GM12878 (cell line): ENCODE measurements around the gene TCEANC. TPM values are rescaled to one million over a fixed set of nuclear protein-coding genes. Genes with fewer than 3 reads are reported as not detected.

Source experiments
- ATAC-seq: fragments of 200-7000 bp; cut with Tn5 transposase; 3 replicates; pipeline ENCODE4 v1.9.1; 2020; ENCODE audit warnings: mild to moderate bottlenecking, moderate library complexity
- BruUV-seq: library from RNA; stranded (reverse); fragments of 400-500 nt; replicated peaks from 2 replicates; lab custom pipeline; 2021; lab: Mats Ljungman, UMichigan
- CTCF ChIA-PET: fragments of 300-600 bp; sonication (Branson Sonifier 250); formaldehyde crosslinking; extraction: SDS; loops from one replicate; lab custom pipeline; 2021; ENCODE audit warnings: inconsistent platforms; lab: Yijun Ruan, JAX
- POLR2A ChIA-PET: fragments of 350-600 bp; formaldehyde crosslinking; extraction: SDS; loops from one replicate; lab custom pipeline; 2021; ENCODE audit warnings: inconsistent platforms; lab: Charles Lee
- RAD21 ChIA-PET: fragments of 300-600 bp; sonication (Branson Sonifier 250); formaldehyde crosslinking; loops from one replicate; lab custom pipeline; 2023; ENCODE audit warnings: antibody characterized with exemption; ENCODE audit not compliant: unreplicated experiment; lab: Charles Lee
- SMC1A ChIA-PET: fragments of 300-600 bp; sonication (Branson Sonifier 250); formaldehyde crosslinking; loops from one replicate; lab custom pipeline; 2023; ENCODE audit not compliant: unreplicated experiment, uncharacterized antibody; lab: Charles Lee
- DNase-seq: peaks from one replicate; pipeline ENCODE4 v3.0.0-alpha.2; 2011; ENCODE audit warnings: low read depth, low spot score
- FAIRE-seq: peaks from 3 replicates; lab custom pipeline; 2011; peaks lifted over from hg19 to GRCh38; lab: Jason Lieb, UNC
- H2AFZ ChIP-seq: 2 replicates; pipeline ENCODE4 v1.6.0; 2011; ENCODE audit warnings: low read depth, low read length, control low read depth; ENCODE audit not compliant: control insufficient read depth
- H3K27ac ChIP-seq: 2 replicates; pipeline ENCODE4 v1.5.1; 2011; ENCODE audit warnings: control low read depth; ENCODE audit not compliant: control insufficient read depth, insufficient read depth
- H3K27me3 ChIP-seq, 2 experiments: replicated peaks in 1 of 2; 2 replicates each; pipeline versions ENCODE4 v1.6.0 to v1.6.1; 2011; ENCODE audit warnings: low read length in 1 of 2; ENCODE audit not compliant: control insufficient read depth in 2 of 2, insufficient read depth in 2 of 2
- H3K36me3 ChIP-seq, 2 experiments: 2 replicates each; pipeline ENCODE4 v1.5.1; 2011; ENCODE audit warnings: low read length in 1 of 2; ENCODE audit not compliant: control insufficient read depth in 2 of 2, insufficient read depth in 2 of 2
- H3K4me1 ChIP-seq: 2 replicates; pipeline ENCODE4 v1.6.1; 2011; ENCODE audit warnings: mild to moderate bottlenecking, low read length, moderate library complexity, mixed read lengths; ENCODE audit not compliant: control insufficient read depth, insufficient read depth
- H3K4me2 ChIP-seq: 2 replicates; pipeline ENCODE4 v1.6.0; 2011; ENCODE audit warnings: control low read depth; ENCODE audit not compliant: control insufficient read depth, insufficient read depth
- H3K4me3 ChIP-seq: fragments of 200-600 bp; sonication (generic); 2 replicates; pipeline ENCODE4 v1.5.1; 2016
- H3K79me2 ChIP-seq: 2 replicates; pipeline ENCODE4 v1.6.0; 2011; ENCODE audit warnings: low read length; ENCODE audit not compliant: control insufficient read depth, insufficient read depth
- H3K9ac ChIP-seq: 2 replicates; pipeline ENCODE4 v1.8.0; 2011; ENCODE audit warnings: low read length, control low read depth, mixed read lengths; ENCODE audit not compliant: control insufficient read depth, insufficient read depth
- H3K9me3 ChIP-seq: replicated peaks from 3 replicates; pipeline ENCODE4 v1.5.1; 2011; ENCODE audit warnings: mild to moderate bottlenecking, low read length; ENCODE audit not compliant: control insufficient read depth, insufficient read depth
- H4K20me1 ChIP-seq: 2 replicates; pipeline ENCODE4 v1.6.0; 2011; ENCODE audit not compliant: control insufficient read depth, insufficient read depth
- FOXM1 ChIP-seq: IDR thresholded peaks from 2 replicates; pipeline ENCODE4 v1.6.1; 2012; ENCODE audit warnings: low read depth, mild to moderate bottlenecking, inconsistent platforms, low read length, moderate library complexity
- HDAC2 ChIP-seq: fragments of 200-600 bp; sonication (generic); IDR thresholded peaks from 2 replicates; pipeline ENCODE4 v1.6.1; 2017
- NRF1 ChIP-seq: conservative IDR thresholded peaks from 2 replicates; pipeline ENCODE4 v1.6.1; 2011; ENCODE audit warnings: mild to moderate bottlenecking, low read depth, low read length, improper control_type of control experiment
- RELA ChIP-seq: fragments of 450-650 bp; IDR thresholded peaks from 2 replicates; pipeline ENCODE4 v1.8.0; 2014; ENCODE audit warnings: borderline replicate concordance; ENCODE audit not compliant: partially characterized antibody
- REST ChIP-seq: IDR thresholded peaks from 2 replicates; pipeline ENCODE4 v1.6.1; 2012; ENCODE audit warnings: mild to moderate bottlenecking, low read depth, low read length
- SUZ12 ChIP-seq: fragments of 200-600 bp; sonication (generic); IDR thresholded peaks from one replicate; pipeline ENCODE4 v1.6.1; 2018; ENCODE audit warnings: antibody characterized with exemption, mild to moderate bottlenecking; ENCODE audit not compliant: unreplicated experiment
- TAF1 ChIP-seq: IDR thresholded peaks from 2 replicates; pipeline ENCODE4 v1.6.1; 2011; ENCODE audit warnings: mild to moderate bottlenecking, low read depth, low read length, borderline replicate concordance
- TCF3 ChIP-seq: IDR thresholded peaks from 2 replicates; pipeline ENCODE4 v1.6.1; 2012; ENCODE audit warnings: low read depth, mild to moderate bottlenecking, low read length, borderline replicate concordance; ENCODE audit not compliant: insufficient read depth
- ZBED1 ChIP-seq: IDR thresholded peaks from 2 replicates; pipeline ENCODE4 v1.6.1; 2016; ENCODE audit warnings: borderline replicate concordance
- WGBS: methylation state at CpG from one replicate; pipeline ENCODE4 v1.1.6; 2016; ENCODE audit warnings: low lambda C conversion rate; ENCODE audit not compliant: insufficient replicate concordance, insufficient coverage; ENCODE audit errors: missing lambda C conversion rate; 5-methylcytosine and 5-hydroxymethylcytosine counted together
- in situ Hi-C: fragments of 300-500 bp; cut with MboI; formaldehyde crosslinking; loops from 9 replicates; pipeline ENCODE4 v1.14.3; 2018; ENCODE audit warnings: mixed read lengths
- intact Hi-C: fragments of 100-400 bp; cut with micrococcal nuclease; formaldehyde crosslinking; loops from one replicate; pipeline ENCODE4 v1.14.2; 2022; ENCODE audit not compliant: unreplicated experiment
- polyA plus RNA-seq, 11 experiments: library from polyadenylated mRNA; depleted of rRNA in 4 of 11; unstranded in 6 of 11; stranded (reverse) in 5 of 11; fragments of >200 nt; fragmentation: Nextera tagmentation in 4 of 11; fragmentation: Illumina TruSeq in 1 of 11; extraction: Ambion mirVana in 4 of 11; extraction: Trizol in 1 of 11; gene quantifications; 1 replicate in 1 of 11; 2 replicates in 10 of 11; pipeline versions ENCODE4 v1.2.1 to v1.2.3, GENCODE V29; 2011 to 2016; ENCODE audit warnings: inconsistent platforms in 2 of 11, missing spikeins in 2 of 11, low read depth in 1 of 11
- total RNA-seq, 4 experiments: library from RNA; depleted of rRNA in 3 of 4; stranded (reverse); fragments of >200 nt in 3 of 4; fragmentation: Illumina TruSeq in 1 of 4; extraction: Trizol in 1 of 4; gene quantifications; 2 replicates each; pipeline versions ENCODE4 v1.2.1 to v1.2.3, GENCODE V29; 2013 to 2021
- TF ChIP-seq, protein P1 (sequence below): fragments of 450-650 bp; IDR thresholded peaks from 2 replicates; pipeline ENCODE4 v1.6.1; 2017; ENCODE audit warnings: antibody characterized with exemption, mild to moderate bottlenecking, moderate library complexity

The TCEANC gene
- total and polyA plus RNA-seq, 10 of the 15 experiments (the other 5 are each of a cell fraction or from before 2014, with no cell fraction given) = 1.1 to 4.9 (median 2.9) TPM

GRCh38 chrX:13650318-13650717 lies 2.6 kb upstream of the TCEANC start:
- Histone ChIP-seq H3K9me3 (no peaks in the 10 kb centered on the region), H3K79me2 (peaks cover 8% of the 10 kb centered on the region), H2AFZ (no peak overlapping the region), H3K4me1 (peaks cover 7% of the 10 kb centered on the region), H3K4me3 (no peak overlapping the region), H3K36me3 (no peaks in the 10 kb centered on the region), H3K27ac (no peak overlapping the region), H4K20me1 (no peaks in the 10 kb centered on the region), H3K27me3 (no peaks in the 10 kb centered on the region; a peak in 1 of 4 replicates), H3K4me2 (no peak overlapping the region), H3K9ac (no peak overlapping the region)
- SMC1A ChIA-PET = interaction anchor here (0.8 to 1.2 kb wide), 2 partner anchors 140 to 143 kb away, joined by 3 to 4 read pairs; no protein-coding TSS in a partner anchor
- 100% methylated on average over 1 of the region's 1 CpG for WGBS
- in situ Hi-C loops = loop anchor here (5.0 to 25.0 kb wide), 3 partner anchors 146 to 688 kb away; no protein-coding TSS in a partner anchor
- ATAC-seq (no peak), FAIRE-seq (no peak), DNase-seq (no peak)
- no peak for TF ChIP-seq FOXM1
- TF ChIP-seq NRF1 = no peak
- POLR2A ChIA-PET = no interaction called here
- intact Hi-C loops = loop anchor here (5.0 to 10.0 kb wide), 2 partner anchors 202 to 396 kb away; no protein-coding TSS in a partner anchor
- RAD21 ChIA-PET = interaction anchor here (2.5 kb wide), 1 partner anchor 143 kb away, joined by 10 read pairs; no protein-coding TSS in a partner anchor
- no TSS peak for BruUV-seq
- CTCF ChIA-PET = interaction anchor here (1.9 to 3.8 kb wide), 2 partner anchors 143 to 381 kb away, joined by 5 to 26 read pairs; no protein-coding TSS in a partner anchor

DNA sequence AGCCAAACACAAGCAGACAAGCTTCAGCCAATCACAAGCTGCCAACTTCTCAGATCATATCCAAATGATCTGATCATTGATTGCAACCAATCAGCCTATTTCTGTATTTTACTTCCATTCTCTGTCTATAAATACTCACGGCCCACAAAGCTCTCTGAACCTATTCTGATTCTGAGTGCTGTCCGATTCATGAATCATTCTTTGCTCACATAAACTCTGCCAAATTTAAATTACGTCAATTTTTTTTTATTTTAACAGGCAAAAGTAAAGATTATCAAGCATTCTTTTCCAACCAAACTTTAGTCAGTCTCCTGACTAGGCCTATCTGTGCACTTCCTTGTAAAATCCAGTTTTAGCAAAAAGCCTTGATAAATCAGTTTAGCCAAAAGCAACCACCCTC lies 1.8 kb upstream of the TCEANC start:
- in situ Hi-C loops = loop anchor here (5.0 to 25.0 kb wide), 3 partner anchors 146 to 689 kb away; no protein-coding TSS in a partner anchor
- Histone ChIP-seq H2AFZ (no peak overlapping the region), H3K27me3 (no peaks in the 10 kb centered on the region; a peak in 1 of 4 replicates), H3K79me2 (peaks cover 8% of the 10 kb centered on the region), H3K9me3 (no peaks in the 10 kb centered on the region), H3K4me2 (no peak overlapping the region), H3K4me3 (no peak overlapping the region), H3K4me1 (peaks cover 7% of the 10 kb centered on the region), H4K20me1 (no peaks in the 10 kb centered on the region), H3K36me3 (no peaks in the 10 kb centered on the region), H3K27ac (no peak overlapping the region), H3K9ac (no peak overlapping the region)
- BruUV-seq = no TSS peak
- POLR2A ChIA-PET = no interaction called here
- DNase-seq (no peak), FAIRE-seq (no peak), ATAC-seq (no peak)
- intact Hi-C loops = loop anchor here (5.0 to 10.0 kb wide), 2 partner anchors 201 to 396 kb away; no protein-coding TSS in a partner anchor
- CTCF ChIA-PET = interaction anchor here (1.9 to 3.8 kb wide), 2 partner anchors 144 to 381 kb away, joined by 5 to 26 read pairs; no protein-coding TSS in a partner anchor
- SMC1A ChIA-PET = interaction anchor here (0.6 to 0.8 kb wide), 2 partner anchors 144 to 483 kb away, joined by 3 to 4 read pairs; no protein-coding TSS in a partner anchor
- RAD21 ChIA-PET = interaction anchor here (2.5 kb wide), 1 partner anchor 144 kb away, joined by 10 read pairs; no protein-coding TSS in a partner anchor
- 40% methylated on average over 3 of the region's 3 CpGs for WGBS
- TF ChIP-seq TCF3 (no peak), RELA (no peak), ZBED1 (no peak), HDAC2 (no peak), SUZ12 (no peak), REST (no peak), TAF1 (no peak)
- TF ChIP-seq, protein P1, sequence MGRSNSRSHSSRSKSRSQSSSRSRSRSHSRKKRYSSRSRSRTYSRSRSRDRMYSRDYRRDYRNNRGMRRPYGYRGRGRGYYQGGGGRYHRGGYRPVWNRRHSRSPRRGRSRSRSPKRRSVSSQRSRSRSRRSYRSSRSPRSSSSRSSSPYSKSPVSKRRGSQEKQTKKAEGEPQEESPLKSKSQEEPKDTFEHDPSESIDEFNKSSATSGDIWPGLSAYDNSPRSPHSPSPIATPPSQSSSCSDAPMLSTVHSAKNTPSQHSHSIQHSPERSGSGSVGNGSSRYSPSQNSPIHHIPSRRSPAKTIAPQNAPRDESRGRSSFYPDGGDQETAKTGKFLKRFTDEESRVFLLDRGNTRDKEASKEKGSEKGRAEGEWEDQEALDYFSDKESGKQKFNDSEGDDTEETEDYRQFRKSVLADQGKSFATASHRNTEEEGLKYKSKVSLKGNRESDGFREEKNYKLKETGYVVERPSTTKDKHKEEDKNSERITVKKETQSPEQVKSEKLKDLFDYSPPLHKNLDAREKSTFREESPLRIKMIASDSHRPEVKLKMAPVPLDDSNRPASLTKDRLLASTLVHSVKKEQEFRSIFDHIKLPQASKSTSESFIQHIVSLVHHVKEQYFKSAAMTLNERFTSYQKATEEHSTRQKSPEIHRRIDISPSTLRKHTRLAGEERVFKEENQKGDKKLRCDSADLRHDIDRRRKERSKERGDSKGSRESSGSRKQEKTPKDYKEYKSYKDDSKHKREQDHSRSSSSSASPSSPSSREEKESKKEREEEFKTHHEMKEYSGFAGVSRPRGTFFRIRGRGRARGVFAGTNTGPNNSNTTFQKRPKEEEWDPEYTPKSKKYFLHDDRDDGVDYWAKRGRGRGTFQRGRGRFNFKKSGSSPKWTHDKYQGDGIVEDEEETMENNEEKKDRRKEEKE = no peak
